Measurements from ENCODE around the gene SFTPB.
"Not testable (repeated sequence)": the region's sequence is repeated elsewhere in the genome, so short reads cannot be mapped to it uniquely, and the experiment has no call there.

GRCh38 chr2:85660301-85660700 lies 7.7 kb downstream of the SFTPB start:
- TF ChIP-seq CTCF, POLR2A (IDR thresholded peaks at IDR 0.05): not testable (repeated sequence)
